NT2/D1 (cell line): Measurements from ENCODE around the gene AHI1.

ENCODE experiments used
- SUZ12 ChIP-seq: IDR thresholded peaks from 2 replicates; pipeline ENCODE4 v1.6.1; 2011; ENCODE audit not compliant: insufficient read length, insufficient read depth; ENCODE audit errors: extremely low read depth
- YY1 ChIP-seq: IDR thresholded peaks from 2 replicates; pipeline ENCODE4 v1.6.1; 2011; ENCODE audit not compliant: insufficient read length, insufficient read depth
- ZNF274 ChIP-seq: IDR thresholded peaks from 2 replicates; pipeline ENCODE4 v1.6.1; 2011; ENCODE audit warnings: mild to moderate bottlenecking, low read depth, low read length

DNA sequence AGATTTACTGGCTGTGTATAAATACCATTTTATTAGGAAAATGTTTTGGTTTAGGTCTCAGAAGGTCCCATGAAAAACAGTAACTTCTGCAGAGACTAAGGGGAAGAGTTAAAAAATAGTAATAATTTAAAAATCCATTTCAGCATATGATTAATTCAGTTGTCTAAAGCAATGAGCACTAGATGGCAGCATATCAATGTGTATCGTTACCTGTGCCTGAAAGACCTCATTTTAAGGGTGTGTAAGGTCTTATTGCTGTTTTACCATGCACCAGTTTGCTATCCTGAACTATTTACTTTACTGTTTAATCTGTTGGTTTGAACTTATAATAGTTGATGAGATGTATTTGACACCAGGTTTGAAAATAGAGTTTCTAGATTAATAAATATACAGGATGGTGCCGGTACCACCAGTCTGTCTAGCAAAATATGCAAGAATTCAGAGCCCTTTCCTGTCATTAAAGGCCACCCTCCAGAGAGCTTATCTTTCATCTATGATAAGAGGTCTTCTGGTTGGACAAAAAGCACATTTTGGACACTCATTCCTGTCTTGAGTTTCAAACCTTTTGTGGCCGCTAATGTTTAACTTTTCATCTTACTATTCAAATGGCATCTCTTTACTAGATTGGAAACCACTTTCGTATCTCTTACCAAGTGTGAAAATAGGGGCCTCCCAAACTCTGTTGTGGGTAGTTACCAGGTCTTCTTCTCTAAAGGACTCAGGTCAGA lies 8.9 kb upstream of the AHI1 start:
- TF ChIP-seq YY1 (no peak), ZNF274 (no peak), SUZ12 (no peak)
